Keratinocyte (primary cell): Measurements from ENCODE around the gene CEBPZ.

ENCODE experiments used
- EZH2 ChIP-seq: IDR thresholded peaks from one replicate; pipeline ENCODE4 v1.6.1; 2012; ENCODE audit warnings: inconsistent platforms, mild to moderate bottlenecking, low read length, moderate library complexity
- TF ChIP-seq, protein P1 (sequence below), 3 experiments: IDR thresholded peaks in 1 of 3; conservative IDR thresholded peaks in 1 of 3; optimal IDR thresholded peaks in 1 of 3; 2 replicates in 2 of 3; 3 replicates in 1 of 3; pipeline versions ENCODE3 to v1.5.1; 2011; ENCODE audit warnings: low read length in 3 of 3, mild to moderate bottlenecking in 3 of 3, moderate library complexity in 2 of 3, control low read depth in 1 of 3, inconsistent platforms in 1 of 3; ENCODE audit not compliant: insufficient read depth in 2 of 3; ENCODE audit errors: extremely low read depth in 1 of 3

DNA sequence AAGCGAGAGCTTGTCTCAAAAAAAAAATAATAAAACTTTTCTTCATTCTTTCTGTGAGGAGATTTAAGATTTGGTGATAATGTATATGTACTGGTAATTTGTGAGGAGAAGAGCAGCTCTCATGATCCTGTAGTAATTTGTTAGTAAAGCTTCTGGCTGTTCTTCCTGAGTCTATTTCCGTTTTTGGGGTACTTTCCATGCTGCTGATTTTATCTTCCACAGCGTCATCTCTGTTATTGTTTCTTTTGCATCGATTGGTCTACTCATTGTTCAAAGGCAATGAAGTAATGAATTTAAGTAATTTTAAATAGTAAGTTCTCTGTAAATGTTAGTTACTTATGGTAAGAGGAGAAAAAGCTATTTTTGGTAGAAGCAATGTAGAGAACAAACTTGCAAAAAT lies 12.0 kb upstream of the CEBPZ start:
- TF ChIP-seq EZH2, result no peak
- TF ChIP-seq, protein P1, sequence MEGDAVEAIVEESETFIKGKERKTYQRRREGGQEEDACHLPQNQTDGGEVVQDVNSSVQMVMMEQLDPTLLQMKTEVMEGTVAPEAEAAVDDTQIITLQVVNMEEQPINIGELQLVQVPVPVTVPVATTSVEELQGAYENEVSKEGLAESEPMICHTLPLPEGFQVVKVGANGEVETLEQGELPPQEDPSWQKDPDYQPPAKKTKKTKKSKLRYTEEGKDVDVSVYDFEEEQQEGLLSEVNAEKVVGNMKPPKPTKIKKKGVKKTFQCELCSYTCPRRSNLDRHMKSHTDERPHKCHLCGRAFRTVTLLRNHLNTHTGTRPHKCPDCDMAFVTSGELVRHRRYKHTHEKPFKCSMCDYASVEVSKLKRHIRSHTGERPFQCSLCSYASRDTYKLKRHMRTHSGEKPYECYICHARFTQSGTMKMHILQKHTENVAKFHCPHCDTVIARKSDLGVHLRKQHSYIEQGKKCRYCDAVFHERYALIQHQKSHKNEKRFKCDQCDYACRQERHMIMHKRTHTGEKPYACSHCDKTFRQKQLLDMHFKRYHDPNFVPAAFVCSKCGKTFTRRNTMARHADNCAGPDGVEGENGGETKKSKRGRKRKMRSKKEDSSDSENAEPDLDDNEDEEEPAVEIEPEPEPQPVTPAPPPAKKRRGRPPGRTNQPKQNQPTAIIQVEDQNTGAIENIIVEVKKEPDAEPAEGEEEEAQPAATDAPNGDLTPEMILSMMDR (optimal IDR thresholded peaks at IDR 0.05 in 1 of 3, IDR thresholded peaks at IDR 0.05 in 1 of 3, conservative IDR thresholded peaks at IDR 0.05 in 1 of 3; ENCODE audit: extremely low read depth in 1 of 3, insufficient read depth in 2 of 3, low read length in 3 of 3), result no peak
